ENCODE measurements around the gene FAM83B.

DNA sequence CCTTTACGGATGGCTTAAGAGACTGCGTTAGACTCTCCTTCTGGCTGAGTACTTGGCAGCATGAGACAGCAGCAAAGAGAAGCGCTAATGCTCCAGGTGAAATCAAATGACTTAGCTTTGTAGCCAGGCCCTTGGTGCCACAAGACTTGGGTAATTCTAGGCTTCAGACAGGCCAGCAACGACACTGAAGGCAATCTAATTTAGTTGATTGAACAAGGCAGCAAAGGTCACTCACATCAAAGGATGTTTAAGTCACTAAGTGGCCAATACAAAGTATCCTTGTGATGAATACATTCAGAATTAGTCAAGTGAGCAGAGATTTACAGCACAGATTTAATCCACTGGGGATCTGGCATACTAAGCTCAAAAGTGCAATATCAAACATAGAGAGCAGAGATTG is 113.2 kb downstream of the FAM83B start:
- TF ChIP-seq KDM1A (CRISPR knock-in tag; IDR thresholded peaks at IDR 0.05) (no peak), POLR2A (IDR thresholded peaks at IDR 0.05; ENCODE audit: insufficient read depth in 1 of 2, low read depth in 2 of 2, low read length in 2 of 2) (no peak), CEBPB (IDR thresholded peaks at IDR 0.05; ENCODE audit: borderline replicate concordance, low read depth, low read length) (no peak), KDM5B (CRISPR knock-in tag; IDR thresholded peaks at IDR 0.05; ENCODE audit: borderline replicate concordance) (no peak)

Measured in HepG2 (cell line).